ENCODE measurements around the gene RAB27A. TPM values are rescaled to one million over a fixed set of nuclear protein-coding genes. Genes with fewer than 3 reads are reported as not detected.

Gene RAB27A
- polyA plus RNA-seq, 1 donor (not counting 4 experiments of a cell fraction or from before 2014, with no cell fraction given) = 10.8 TPM

DNA sequence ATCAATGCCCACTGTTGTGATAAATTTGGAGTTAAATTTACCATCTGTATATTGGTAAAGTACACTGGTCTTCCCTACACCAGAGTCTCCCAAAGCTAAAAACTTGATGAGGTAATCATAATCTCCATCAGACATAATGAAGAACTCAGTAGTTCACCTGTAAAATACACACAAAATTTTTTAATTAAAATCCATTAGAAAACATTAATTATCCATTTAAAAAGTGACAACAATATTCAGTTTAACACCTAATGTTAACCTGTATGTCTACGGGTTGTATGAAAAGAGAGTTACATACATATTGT, 54.9 kb downstream of the RAB27A start:
- H3K9ac ChIP-seq (ENCODE audit: control insufficient read depth, extremely low read depth, insufficient read depth, low read length) = no peak overlapping the region
- DNase-seq (ENCODE audit: low read depth, low spot score) (no peak), FAIRE-seq (no peak)
- H3K9me1 ChIP-seq (ENCODE audit: control insufficient read depth, extremely low read depth, insufficient read depth, low read length) = no peaks in the 10 kb centered on the region
- H3K4me2 ChIP-seq (ENCODE audit: control insufficient read depth, extremely low read depth, insufficient read depth, low read depth, low read length) = no peak overlapping the region
- no peak overlapping the region for H2AFZ ChIP-seq (ENCODE audit: control insufficient read depth, low read length)
- no peaks in the 10 kb centered on the region for H3K79me2 ChIP-seq (ENCODE audit: control insufficient read depth, insufficient read depth, low read length)
- H4K20me1 ChIP-seq (ENCODE audit: control insufficient read depth, extremely low read depth, insufficient read depth, low read length) = no peaks in the 10 kb centered on the region
- no peak overlapping the region for H3K4me3 ChIP-seq (ENCODE audit: control insufficient read depth in 2 of 3, extremely low read depth in 1 of 3, insufficient read depth in 2 of 3, low read depth in 1 of 3, low read length in 3 of 3)
- dilution Hi-C loops (cut with MboI; ENCODE audit: extremely low pct_ligation_motif_present, low sequenced_read_pairs) = no loop called here
- H3K4me1 ChIP-seq (ENCODE audit: control insufficient read depth, extremely low read depth, insufficient read depth, low read length) = peaks cover 4% of the 10 kb centered on the region
- TF ChIP-seq, protein P1, sequence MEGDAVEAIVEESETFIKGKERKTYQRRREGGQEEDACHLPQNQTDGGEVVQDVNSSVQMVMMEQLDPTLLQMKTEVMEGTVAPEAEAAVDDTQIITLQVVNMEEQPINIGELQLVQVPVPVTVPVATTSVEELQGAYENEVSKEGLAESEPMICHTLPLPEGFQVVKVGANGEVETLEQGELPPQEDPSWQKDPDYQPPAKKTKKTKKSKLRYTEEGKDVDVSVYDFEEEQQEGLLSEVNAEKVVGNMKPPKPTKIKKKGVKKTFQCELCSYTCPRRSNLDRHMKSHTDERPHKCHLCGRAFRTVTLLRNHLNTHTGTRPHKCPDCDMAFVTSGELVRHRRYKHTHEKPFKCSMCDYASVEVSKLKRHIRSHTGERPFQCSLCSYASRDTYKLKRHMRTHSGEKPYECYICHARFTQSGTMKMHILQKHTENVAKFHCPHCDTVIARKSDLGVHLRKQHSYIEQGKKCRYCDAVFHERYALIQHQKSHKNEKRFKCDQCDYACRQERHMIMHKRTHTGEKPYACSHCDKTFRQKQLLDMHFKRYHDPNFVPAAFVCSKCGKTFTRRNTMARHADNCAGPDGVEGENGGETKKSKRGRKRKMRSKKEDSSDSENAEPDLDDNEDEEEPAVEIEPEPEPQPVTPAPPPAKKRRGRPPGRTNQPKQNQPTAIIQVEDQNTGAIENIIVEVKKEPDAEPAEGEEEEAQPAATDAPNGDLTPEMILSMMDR (optimal IDR thresholded peaks at IDR 0.05 in 1 of 3, IDR thresholded peaks at IDR 0.05 in 1 of 3, conservative IDR thresholded peaks at IDR 0.05 in 1 of 3; ENCODE audit: extremely low read depth in 1 of 3, insufficient read depth in 2 of 3, low read length in 3 of 3) = no peak
- TF ChIP-seq EZH2 (IDR thresholded peaks at IDR 0.05; ENCODE audit: low read length) = no peak
- no peak overlapping the region for H3K27ac ChIP-seq (ENCODE audit: control insufficient read depth, insufficient read depth, low read length)
- no peaks in the 10 kb centered on the region for H3K27me3 ChIP-seq (ENCODE audit: control insufficient read depth, extremely low read depth, insufficient read depth, low read length)
- no peaks in the 10 kb centered on the region for H3K36me3 ChIP-seq (ENCODE audit: control insufficient read depth in 2 of 2, extremely low read depth in 1 of 2, insufficient read depth in 2 of 2, low read length in 2 of 2)
- no peaks in the 10 kb centered on the region for H3K9me3 ChIP-seq (ENCODE audit: control insufficient read depth, low read depth, low read length)

DNA sequence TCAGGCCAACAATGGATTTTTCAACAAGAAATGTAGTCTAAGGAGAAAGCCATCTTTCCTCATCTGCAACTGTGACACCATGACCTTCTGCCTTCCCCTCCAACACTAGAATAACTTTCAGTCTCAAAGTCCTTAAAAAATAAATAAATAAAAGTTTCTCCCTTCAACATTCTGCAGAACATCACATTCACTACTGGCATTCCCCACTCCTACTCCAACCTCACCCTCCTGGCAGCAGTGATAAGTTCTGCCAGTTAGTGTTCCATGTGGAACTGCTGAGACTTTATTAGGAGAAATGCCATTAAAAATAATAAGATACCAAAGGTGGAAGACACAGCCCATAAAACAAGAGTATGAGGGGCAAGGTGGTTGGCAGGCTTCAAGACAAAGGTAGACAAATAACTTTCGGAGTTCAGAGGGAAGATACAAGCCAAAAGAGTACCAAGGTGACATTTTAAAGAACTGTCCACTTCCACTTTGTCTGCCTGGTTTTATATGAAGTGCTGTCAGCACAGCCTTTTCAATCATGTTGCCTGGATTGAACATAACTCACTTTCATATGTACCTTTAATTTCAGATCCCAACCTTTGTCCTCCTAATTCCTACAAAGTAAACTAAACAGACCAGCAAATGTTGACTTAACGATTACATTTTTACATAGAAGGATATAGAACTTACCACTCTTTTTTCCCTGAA, 55.4 kb downstream of the RAB27A start:
- TF ChIP-seq EZH2 (IDR thresholded peaks at IDR 0.05; ENCODE audit: low read length) = no peak
- TF ChIP-seq, protein P1 (optimal IDR thresholded peaks at IDR 0.05 in 1 of 3, IDR thresholded peaks at IDR 0.05 in 1 of 3, conservative IDR thresholded peaks at IDR 0.05 in 1 of 3; ENCODE audit: extremely low read depth in 1 of 3, insufficient read depth in 2 of 3, low read length in 3 of 3) = no peak
- no peaks in the 10 kb centered on the region for H4K20me1 ChIP-seq (ENCODE audit: control insufficient read depth, extremely low read depth, insufficient read depth, low read length)
- dilution Hi-C loops (cut with MboI; ENCODE audit: extremely low pct_ligation_motif_present, low sequenced_read_pairs) = no loop called here
- H3K27ac ChIP-seq (ENCODE audit: control insufficient read depth, insufficient read depth, low read length) = no peak overlapping the region
- H3K4me1 ChIP-seq (ENCODE audit: control insufficient read depth, extremely low read depth, insufficient read depth, low read length) = peaks cover 4% of the 10 kb centered on the region
- H3K4me3 ChIP-seq (ENCODE audit: control insufficient read depth in 2 of 3, extremely low read depth in 1 of 3, insufficient read depth in 2 of 3, low read depth in 1 of 3, low read length in 3 of 3) = no peak overlapping the region
- FAIRE-seq (no peak), DNase-seq (ENCODE audit: low read depth, low spot score) (no peak)
- H2AFZ ChIP-seq (ENCODE audit: control insufficient read depth, low read length) = no peak overlapping the region
- no peaks in the 10 kb centered on the region for H3K9me3 ChIP-seq (ENCODE audit: control insufficient read depth, low read depth, low read length)
- no peak overlapping the region for H3K4me2 ChIP-seq (ENCODE audit: control insufficient read depth, extremely low read depth, insufficient read depth, low read depth, low read length)
- H3K36me3 ChIP-seq (ENCODE audit: control insufficient read depth in 2 of 2, extremely low read depth in 1 of 2, insufficient read depth in 2 of 2, low read length in 2 of 2) = no peaks in the 10 kb centered on the region
- H3K9ac ChIP-seq (ENCODE audit: control insufficient read depth, extremely low read depth, insufficient read depth, low read length) = no peak overlapping the region
- no peaks in the 10 kb centered on the region for H3K79me2 ChIP-seq (ENCODE audit: control insufficient read depth, insufficient read depth, low read length)
- H3K27me3 ChIP-seq (ENCODE audit: control insufficient read depth, extremely low read depth, insufficient read depth, low read length) = no peaks in the 10 kb centered on the region
- no peaks in the 10 kb centered on the region for H3K9me1 ChIP-seq (ENCODE audit: control insufficient read depth, extremely low read depth, insufficient read depth, low read length)
